HG03521 (cell line): ENCODE results near the gene LRRC66.

Experiments
- ATAC-seq: cut with Tn5 transposase; IDR thresholded peaks from one replicate; pipeline ENCODE4 v1.9.1; 2021; ENCODE audit warnings: mild to moderate bottlenecking, moderate library complexity; ENCODE audit not compliant: unreplicated experiment

The LRRC66 gene

DNA sequence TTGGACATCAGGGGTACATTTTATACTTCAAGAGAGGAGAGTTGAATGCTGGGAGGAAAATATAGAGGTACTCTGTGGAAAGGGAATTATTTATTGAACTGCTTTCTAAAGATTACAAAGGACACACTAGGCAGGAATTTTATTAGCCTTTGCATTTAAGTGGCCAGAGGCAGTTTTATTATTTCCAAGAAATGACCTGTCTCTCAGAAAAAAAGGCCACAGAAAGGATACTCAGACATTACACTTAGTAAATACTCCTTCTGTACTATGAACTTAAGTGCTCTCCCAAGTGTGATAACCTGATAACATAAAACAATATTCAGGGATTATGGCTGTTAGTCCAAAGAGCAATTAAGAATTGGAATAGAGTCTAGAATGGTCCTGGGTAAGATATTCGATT, 7.5 kb downstream of the LRRC66 start:
- ATAC-seq = no peak

DNA sequence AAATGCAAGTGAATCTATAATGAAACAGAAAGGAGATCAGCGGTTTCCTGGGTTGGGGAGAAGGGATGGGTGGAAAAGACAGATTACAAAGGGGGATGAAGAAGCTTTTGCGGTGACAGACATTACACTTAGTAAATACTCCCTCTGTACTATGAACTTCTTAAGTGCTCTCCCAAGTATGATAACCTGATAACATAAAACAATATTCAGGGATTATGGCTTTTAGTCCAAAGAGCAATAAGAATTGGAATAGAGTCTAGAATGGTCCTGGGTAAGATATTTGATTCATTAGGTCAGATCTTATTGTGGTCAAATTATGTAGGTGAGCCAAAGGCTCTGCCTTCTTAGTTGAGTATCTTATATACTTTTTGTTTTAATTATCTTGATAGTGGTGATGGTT, 9.2 kb downstream of the LRRC66 start:
- no peak for ATAC-seq

DNA sequence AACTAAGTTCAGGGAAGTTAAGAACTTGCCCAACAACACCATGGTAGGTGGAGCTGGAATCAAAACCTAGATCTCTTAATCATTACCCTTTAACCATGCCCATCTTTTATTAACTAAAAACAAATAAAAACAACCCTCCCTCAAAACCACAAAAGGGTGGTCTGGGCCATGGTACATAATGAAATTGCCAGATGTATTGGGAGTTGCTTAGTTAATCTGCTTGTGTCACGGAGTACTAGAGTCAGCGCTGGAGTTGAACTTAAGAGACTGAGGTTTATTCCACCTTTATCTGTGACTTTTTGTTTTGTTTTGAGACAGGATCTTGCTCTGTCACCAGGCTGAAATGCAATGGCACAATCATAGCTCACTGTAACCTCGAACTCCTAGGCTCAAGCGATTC, 13.3 kb downstream of the LRRC66 start:
- ATAC-seq = no peak

DNA sequence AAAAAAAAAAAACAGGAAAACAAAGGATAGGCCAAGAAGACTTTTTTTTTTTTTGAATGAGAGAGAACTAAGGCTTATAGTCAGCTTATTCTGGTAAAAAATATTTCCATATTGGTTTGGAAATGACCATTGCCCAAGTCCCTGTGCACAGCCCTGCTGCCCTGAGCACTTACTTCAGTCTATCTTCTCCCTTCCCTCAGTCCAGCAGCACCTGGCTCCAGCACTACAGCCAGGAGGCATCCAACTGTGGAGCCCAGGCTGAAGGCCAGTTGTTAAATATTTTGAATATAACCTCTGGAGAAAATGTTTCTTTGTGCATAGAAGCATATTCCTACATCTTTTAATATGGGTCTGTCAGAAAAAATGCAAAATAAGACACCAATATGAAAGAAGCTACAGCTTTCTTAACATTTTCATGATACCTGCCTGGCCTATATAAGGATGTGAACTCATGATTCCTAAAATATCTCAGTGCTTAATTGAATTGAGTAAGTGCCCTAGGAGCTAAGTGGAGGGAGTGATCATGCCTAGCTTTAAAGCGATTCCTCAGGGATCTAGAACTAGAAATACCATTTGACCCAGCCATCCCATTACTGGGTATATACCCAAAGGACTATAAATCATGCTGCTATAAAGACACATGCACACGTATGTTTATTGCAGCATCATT, 14.4 kb downstream of the LRRC66 start:
- no peak for ATAC-seq

DNA sequence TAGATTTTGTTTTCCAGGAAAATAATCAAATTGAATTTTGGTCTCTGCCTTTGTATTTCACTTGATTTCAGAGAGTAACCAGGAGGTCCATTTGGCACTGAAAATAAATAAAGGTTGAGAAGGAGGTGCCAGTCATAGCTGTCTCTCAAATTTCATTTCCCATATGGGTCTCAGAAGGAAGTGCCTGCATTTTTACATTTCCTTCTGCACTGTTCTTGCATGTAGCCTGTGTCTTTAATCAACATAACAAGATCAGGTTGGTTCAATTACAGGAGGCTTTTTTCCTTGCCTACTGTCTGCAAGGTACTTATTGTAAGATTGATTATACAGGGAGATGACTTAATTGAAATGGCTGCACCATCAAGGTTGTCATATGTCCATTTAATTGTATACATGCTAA, 15.7 kb downstream of the LRRC66 start:
- ATAC-seq = no peak

DNA sequence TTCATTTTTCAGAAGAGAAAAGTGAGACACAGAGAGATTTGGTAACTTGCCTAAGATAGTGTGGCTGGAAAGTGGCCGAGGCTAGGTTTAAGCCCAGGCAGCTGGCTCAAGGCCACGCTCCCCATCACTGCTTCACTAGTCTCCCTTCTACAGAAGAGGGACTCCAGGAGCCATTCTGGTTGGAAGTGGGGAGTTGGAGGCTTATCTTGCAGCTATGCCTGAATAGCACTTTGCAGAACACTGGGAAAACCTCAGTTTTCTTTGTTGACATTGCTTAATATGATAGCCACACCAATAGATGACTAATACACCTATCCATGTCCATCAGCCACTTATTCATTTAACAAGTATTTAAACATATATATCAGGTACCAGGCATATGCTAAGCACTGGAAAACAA, 18.5 kb downstream of the LRRC66 start:
- ATAC-seq = no peak

DNA sequence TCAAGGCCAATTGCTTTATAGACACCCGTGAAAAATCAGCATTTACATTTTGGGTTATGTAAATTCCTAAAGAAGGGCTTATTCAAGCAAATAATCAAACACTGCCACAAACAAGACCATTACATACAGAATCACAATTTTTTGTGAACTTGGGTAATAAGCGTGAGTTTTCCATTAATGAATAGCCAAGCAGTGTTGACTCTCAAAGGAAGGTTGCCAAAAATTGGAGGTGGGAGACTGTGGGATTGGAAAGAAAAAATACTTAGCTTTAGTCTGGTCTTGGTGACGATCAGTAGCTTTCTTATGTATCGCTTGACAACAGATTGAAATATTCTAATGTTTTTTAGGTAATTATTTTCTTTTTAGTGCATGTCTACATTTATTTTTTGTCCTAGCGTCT, 20.9 kb downstream of the LRRC66 start:
- ATAC-seq = no peak

DNA sequence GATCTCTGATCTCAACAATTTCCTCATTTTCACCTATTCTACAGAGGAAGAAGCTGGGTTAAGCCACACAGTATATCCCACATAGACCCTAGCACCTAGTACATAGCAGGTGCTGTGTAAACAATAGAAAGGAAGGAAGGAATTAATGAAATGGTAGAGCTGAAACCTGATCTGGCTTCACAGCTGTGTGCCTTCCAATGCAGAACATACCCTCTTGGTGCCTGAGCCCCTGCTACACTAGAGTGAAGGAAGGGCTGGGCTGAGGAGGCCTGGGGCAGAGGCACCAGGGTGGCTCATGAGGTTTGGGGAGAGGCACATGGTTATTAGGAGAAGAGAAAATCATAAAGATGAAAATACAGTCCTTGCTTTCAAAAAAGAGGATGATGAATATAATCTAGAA, 21.3 kb downstream of the LRRC66 start:
- no peak for ATAC-seq

DNA sequence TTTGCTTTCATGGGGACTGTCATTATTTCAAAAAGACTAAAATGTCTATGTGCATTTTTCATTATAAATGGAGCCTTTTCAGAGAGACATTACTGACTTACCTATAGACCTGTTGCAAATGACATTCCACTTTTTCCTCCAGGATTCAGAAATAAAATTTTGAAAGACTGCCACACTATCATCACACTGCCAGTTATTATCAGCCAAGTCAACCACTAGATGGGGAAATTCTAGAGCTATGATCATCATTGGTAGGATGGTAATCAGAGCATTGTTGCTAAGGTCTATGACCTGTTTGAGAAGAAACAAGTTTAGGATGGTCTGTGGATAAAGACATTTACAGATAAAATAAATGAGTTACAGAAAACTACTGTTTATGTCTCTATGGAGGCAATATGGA, 22.5 kb downstream of the LRRC66 start:
- no peak for ATAC-seq

DNA sequence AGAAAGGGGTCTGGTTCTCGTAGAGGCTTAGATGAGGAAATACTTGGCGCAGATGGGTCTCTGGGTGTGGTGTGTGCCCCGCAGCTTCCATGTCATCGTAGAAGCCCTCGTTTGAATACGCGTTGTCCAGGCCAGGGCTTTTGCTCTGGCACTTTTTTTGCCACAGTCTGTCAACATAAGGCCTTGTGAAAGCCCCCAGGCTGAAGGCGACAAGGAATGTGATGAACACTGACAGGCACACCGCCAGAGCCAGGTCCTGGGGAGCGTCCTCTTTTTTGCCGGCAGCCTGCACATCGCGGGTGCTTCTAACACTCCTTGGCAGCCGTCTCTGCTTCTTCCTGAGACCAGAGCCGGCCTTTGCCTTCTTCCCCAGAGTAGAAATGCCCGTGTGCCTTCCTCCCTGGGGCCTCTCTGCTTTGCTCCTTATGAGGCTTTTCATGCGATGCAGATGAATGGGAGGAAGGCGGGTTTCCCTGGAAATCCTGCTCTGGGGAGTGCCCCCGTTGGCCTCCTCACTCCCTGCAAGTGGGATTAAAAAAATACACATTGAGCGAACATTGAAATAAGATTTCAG, 24.4 kb downstream of the LRRC66 start:
- no peak for ATAC-seq

DNA sequence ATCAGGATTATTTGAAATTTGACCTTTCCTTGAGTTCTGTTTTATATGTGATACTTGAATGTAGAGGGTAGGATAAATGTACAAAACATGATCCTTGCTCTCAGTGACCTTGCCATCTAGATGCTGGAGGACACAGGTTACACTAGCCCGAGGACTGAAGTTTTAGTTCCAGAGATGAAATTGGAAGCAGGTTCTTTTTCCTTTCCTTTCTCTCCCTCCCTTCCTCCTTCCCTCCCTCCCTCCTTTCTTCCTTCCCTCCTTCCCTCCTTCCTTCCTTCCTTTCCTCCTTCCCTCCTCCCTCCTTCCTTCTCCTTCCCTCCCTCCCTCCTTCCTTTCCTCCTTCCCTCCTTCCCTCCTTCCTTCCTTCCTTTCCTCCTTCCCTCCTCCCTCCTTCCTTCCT, 54.3 kb downstream of the LRRC66 start:
- no peak for ATAC-seq

DNA sequence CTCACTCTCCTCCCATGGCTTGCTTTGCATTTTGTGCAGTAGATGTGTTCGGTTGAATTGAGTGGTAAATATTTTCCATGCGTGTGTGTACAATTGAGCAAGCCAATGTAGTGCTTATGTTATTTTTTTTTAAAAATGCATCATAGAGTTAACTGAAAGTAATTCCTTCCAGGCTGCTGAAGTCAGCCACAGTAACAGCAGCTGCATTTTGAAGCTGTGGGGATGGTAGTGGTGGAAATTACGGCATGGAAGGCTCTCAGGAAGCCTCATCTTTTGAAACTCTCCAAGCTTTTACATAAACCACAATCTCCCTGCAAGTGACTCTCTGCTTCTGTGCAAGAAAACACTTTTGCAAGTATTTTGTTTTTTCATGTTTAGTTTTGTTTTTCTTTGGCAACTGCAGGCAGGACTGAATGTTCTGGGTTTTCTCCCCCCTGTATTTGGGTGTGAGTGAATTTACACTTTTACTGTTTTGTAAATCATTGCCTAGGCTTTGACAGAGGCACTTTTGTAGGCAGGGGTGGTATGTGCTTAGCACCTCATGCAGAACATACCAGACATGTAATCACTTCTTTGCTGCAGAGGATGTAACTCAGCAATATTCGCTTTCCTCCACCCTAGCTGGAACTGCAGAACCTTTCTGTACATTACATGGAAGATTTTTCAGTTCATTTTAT, 56.2 kb downstream of the LRRC66 start:
- ATAC-seq = no peak

DNA sequence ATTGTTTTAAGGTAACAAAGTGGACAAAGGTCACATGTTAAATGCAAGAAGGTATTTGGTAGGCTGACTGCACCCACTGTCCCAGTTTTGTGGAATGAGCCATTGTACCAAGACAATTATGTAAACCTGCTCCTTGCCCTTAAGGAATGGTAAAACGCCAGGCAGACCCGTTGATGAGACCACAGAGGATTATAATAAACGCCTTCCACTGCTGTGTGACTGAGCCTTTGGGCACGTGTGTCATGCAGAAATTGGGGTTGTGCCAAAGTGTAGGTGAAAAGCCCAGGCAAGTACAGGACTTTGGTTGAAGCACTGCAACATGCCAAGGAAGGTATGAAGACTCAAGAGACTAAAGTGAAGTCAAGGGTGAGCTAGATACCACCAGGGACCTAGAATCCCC, 59.7 kb downstream of the LRRC66 start:
- ATAC-seq = no peak

DNA sequence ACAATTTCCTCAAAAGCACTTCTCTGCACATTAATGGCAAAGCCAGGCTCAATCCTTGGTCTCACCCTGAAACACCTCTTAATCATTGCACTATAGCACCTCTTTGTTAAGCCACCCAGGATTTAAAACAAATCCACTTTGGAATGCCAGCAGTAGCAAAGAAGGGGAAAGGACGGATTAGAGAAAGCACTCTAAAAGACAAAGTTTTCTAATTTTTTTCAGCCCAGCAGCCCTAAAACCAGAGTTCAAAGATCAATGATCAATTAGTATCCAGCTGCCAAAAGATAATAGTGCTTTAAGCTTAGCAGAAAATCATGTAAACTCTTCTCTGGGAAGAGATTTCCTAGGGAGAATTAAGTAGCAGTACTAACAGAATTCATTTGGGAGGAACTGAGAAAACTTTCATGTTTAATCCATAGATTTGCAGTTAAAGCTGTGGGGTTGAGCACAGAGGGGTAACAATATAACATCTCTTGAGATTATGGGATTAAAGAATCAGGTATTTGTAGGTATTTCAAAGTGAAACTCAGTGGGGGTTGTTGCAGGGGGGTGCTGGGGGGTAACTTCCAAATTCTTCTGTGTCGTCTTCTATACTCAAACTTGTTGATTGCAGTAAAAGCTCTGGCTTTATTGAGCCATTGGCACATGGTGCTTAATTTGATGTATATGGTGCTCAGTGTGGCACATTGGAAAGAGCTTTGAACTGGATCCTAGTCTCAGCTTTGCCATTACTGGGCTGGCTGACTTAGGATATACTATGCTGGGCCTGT, 61.8 kb downstream of the LRRC66 start:
- ATAC-seq = no peak
